Ectodermal cell (in vitro differentiated cells): ENCODE results near the gene LHB.

ENCODE experiments used
- H3K27ac ChIP-seq: 2 replicates; pipeline ENCODE4 v1.7.0; 2013; ENCODE audit warnings: mild to moderate bottlenecking, low read depth, low read length; ENCODE audit not compliant: insufficient read depth, poor library complexity, severe bottlenecking
- H3K27me3 ChIP-seq: 2 replicates; pipeline ENCODE4 v1.7.0; 2013; ENCODE audit warnings: mild to moderate bottlenecking, low read length; ENCODE audit not compliant: insufficient read depth, control insufficient read depth, poor library complexity, severe bottlenecking
- H3K36me3 ChIP-seq: one replicate; pipeline ENCODE4 v1.7.0; 2013; ENCODE audit warnings: low read length; ENCODE audit not compliant: control insufficient read depth, insufficient read depth
- H3K4me1 ChIP-seq: one replicate; pipeline ENCODE4 v1.7.0; 2013; ENCODE audit warnings: low read length; ENCODE audit not compliant: control insufficient read depth, insufficient read depth
- H3K4me3 ChIP-seq: 2 replicates; pipeline ENCODE4 v1.7.0; 2013; ENCODE audit warnings: low read depth, low read length, control low read depth; ENCODE audit not compliant: insufficient read depth
- H3K9me3 ChIP-seq: 2 replicates; pipeline ENCODE4 v1.7.0; 2013; ENCODE audit warnings: mild to moderate bottlenecking, low read length, moderate library complexity; ENCODE audit not compliant: control insufficient read depth
- WGBS, 2 experiments: methylation state at CpG; one replicate each; pipeline ENCODE4 v1.1.7; 2013; ENCODE audit warnings: missing lambda C conversion rate in 2 of 2; 5-methylcytosine and 5-hydroxymethylcytosine counted together

The LHB gene

DNA sequence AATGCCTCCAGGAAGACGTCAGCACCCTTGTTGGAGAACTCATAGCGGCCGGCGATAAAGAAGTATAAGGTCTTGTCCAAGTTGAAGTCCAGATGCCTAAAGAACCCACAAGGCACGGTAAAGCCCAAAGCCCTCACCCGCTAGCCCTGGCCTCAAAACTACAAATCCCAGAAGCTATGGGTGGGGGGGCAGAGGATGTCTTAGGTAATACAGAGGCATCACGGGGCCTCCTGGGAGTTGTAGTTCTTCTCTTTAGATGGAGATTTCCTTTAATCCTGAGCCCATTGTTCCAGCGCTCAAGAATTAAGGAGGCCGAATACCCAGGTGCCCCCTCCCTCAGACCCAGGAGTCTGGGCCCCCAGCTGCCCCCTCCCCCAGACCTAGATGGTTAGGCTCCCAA is 34.6 kb downstream of the LHB start:
- Histone ChIP-seq H3K9me3 (no peaks in the 10 kb centered on the region), H3K4me1 (no peaks in the 10 kb centered on the region), H3K27me3 (no peaks in the 10 kb centered on the region), H3K4me3 (no peak overlapping the region), H3K27ac (no peak overlapping the region), H3K36me3 (peaks cover 5% of the 10 kb centered on the region)
- 96% methylated on average over 9 of the region's 9 CpGs for WGBS, 2 experiments

GRCh38 chr19:48977061-48977460 is 39.8 kb downstream of the LHB start:
- Histone ChIP-seq H3K4me3 (no peak overlapping the region), H3K9me3 (no peaks in the 10 kb centered on the region), H3K27me3 (no peaks in the 10 kb centered on the region), H3K4me1 (no peaks in the 10 kb centered on the region), H3K36me3 (peaks cover 7% of the 10 kb centered on the region), H3K27ac (no peak overlapping the region)
- 91 to 94% methylated on average over 2 of the region's 2 CpGs for WGBS, 2 experiments

DNA sequence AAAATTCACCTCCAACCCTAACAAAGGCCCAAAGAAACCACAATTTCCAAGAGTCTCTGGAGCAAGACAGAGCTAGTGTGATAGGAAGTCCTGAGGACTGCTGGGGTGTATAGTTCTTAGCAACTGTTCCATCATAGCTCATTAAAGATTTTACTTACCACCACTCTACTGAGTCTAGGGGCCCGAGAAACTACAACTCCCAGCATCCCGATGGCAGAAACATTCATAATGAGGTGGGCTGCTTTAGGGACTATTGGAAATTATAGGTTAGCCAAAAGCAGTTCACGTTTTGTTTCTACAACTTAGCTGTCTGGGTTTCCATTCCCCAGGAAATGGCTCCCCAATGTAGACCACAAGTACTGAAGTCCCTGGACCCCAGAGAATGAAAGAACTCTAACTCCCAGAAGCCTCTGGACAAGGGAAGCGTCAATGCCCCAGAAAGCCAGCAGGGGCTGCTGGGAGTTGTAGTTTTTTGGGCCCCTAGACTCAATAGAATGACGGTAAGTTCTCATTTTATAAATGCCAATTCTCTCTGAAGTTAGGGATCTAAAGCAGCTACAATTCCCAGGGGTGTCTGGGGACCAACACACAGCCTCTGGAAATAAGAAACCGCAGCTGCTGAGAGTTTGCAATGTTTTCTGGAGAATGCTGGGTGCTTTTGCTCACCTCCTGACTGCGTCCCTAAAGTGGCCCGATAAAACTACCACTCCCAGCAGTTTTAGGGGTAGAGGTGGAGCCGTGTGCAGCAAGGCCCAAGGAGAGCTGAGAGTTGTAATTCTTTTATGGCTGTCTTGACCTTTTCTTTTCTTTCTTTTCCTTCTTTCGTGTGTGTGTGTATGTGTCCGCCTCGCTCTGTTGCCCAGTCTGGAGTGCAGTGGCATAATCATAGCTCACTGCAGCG is 40.7 kb downstream of the LHB start:
- Histone ChIP-seq H3K4me3 (no peak overlapping the region), H3K36me3 (peaks cover 7% of the 10 kb centered on the region), H3K27ac (no peak overlapping the region), H3K4me1 (no peaks in the 10 kb centered on the region), H3K27me3 (no peaks in the 10 kb centered on the region), H3K9me3 (no peaks in the 10 kb centered on the region)
- 89% methylated on average over 13 of the region's 13 CpGs for WGBS, 2 experiments

DNA sequence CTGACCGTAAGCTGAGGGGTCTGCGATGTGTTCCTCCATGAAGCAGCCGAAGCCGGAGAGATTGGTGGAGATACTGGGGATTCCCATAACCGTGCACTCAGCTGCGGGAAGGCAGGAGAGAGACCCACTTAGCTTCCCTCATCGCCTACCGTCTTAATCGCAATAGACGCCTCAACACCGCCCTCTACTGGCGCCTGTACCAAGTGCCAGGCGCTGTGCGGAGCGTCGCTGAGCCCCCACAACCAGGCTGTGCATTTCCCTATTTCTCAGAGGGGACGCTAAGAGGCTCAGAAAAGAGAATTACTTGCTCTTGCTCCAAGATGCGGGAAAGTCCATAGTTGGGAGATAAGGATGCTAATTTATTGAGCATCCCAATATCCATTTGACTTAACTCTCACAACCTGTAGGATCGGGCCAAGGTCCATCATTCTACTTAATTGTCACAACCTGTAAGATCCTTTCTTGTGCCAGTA is 45.9 kb downstream of the LHB start:
- Histone ChIP-seq H3K27me3 (no peaks in the 10 kb centered on the region), H3K4me1 (peaks cover 5% of the 10 kb centered on the region), H3K36me3 (peaks cover 26% of the 10 kb centered on the region), H3K9me3 (no peaks in the 10 kb centered on the region), H3K4me3 (no peak overlapping the region), H3K27ac (no peak overlapping the region)
- WGBS, 2 experiments: 26 to 29% methylated on average over 18 to 19 of the region's 19 CpGs

- H3K27ac ChIP-seq: no peak overlapping the region
- no peaks in the 10 kb centered on the region for H3K9me3 ChIP-seq
- peaks cover 5% of the 10 kb centered on the region for H3K4me1 ChIP-seq
- H3K27me3 ChIP-seq: no peaks in the 10 kb centered on the region
- WGBS, 2 experiments: 95 to 97% methylated on average over 23 of the region's 23 CpGs
- peaks cover 26% of the 10 kb centered on the region for H3K36me3 ChIP-seq
- no peak overlapping the region for H3K4me3 ChIP-seq
These were observed 46.6 kb downstream of the LHB start for GRCh38 chr19:48970139-48970766.

- no peak overlapping the region for H3K4me3 ChIP-seq
- H3K9me3 ChIP-seq: no peaks in the 10 kb centered on the region
- H3K27ac ChIP-seq: no peak overlapping the region
- H3K4me1 ChIP-seq: peaks cover 8% of the 10 kb centered on the region
- H3K27me3 ChIP-seq: no peaks in the 10 kb centered on the region
- H3K36me3 ChIP-seq: peaks cover 25% of the 10 kb centered on the region
- 96% methylated on average over 45 of the region's 45 CpGs for WGBS, 2 experiments
These were observed 47.4 kb downstream of the LHB start for GRCh38 chr19:48969276-48970138.

GRCh38 chr19:48968813-48969218 is 48.1 kb downstream of the LHB start:
- H3K27ac ChIP-seq: no peak overlapping the region
- H3K9me3 ChIP-seq: no peaks in the 10 kb centered on the region
- no peak overlapping the region for H3K4me3 ChIP-seq
- 95 to 97% methylated on average over 15 of the region's 15 CpGs for WGBS, 2 experiments
- H3K36me3 ChIP-seq: peaks cover 19% of the 10 kb centered on the region
- H3K27me3 ChIP-seq: no peaks in the 10 kb centered on the region
- peaks cover 15% of the 10 kb centered on the region for H3K4me1 ChIP-seq

GRCh38 chr19:48968179-48968661 is 48.7 kb downstream of the LHB start:
- no peak overlapping the region for H3K27ac ChIP-seq
- H3K9me3 ChIP-seq: no peaks in the 10 kb centered on the region
- no peaks in the 10 kb centered on the region for H3K27me3 ChIP-seq
- 94 to 95% methylated on average over 4 of the region's 4 CpGs for WGBS, 2 experiments
- H3K4me1 ChIP-seq: peaks cover 20% of the 10 kb centered on the region
- no peak overlapping the region for H3K4me3 ChIP-seq
- H3K36me3 ChIP-seq: peaks cover 19% of the 10 kb centered on the region

DNA sequence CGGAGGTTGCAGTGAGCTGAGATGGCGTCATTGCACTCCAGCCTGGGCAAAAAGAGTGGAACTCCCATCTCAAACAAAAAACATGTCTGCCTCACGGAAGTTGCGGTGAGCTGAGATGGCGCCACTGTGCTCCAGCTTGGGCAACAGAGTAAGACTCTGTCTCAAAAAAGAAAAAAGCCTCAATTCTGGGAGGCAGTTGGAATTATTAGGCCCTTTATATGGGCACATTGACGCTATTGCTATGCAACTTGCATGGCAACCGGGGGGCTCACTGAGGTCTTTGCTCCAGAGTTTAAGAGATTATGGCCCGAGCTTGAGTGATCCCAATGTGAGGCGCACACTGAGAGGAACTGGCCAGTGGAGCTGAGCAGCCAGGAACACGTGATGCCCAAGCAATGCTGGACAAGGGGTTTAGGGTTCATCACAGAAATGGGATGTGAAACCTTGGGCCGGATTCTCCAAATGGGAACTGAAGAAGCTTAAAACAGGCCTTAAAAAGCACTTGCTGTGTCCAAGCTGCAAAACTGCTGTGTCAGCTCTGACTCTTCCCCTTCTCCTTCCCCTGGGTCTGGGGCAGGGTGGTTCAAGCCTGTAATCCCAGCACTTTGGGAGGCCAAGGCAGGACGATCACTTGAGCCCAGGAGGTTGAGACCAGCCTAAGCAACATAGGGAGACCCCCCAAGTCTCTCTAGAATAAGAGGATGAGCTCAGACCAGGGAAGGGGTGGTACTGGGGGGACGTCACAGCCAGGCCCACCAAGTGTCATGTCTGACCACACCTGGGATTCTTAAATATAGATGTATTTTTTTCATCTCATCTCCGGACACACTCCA is 49.3 kb downstream of the LHB start:
- no peak overlapping the region for H3K4me3 ChIP-seq
- H3K27ac ChIP-seq: no peak overlapping the region
- no peaks in the 10 kb centered on the region for H3K27me3 ChIP-seq
- 93 to 94% methylated on average over 14 of the region's 14 CpGs for WGBS, 2 experiments
- no peaks in the 10 kb centered on the region for H3K9me3 ChIP-seq
- peaks cover 19% of the 10 kb centered on the region for H3K36me3 ChIP-seq
- peaks cover 25% of the 10 kb centered on the region for H3K4me1 ChIP-seq
